Activated T-helper 1 cell treated with anti-CD3 and anti-CD28 coated beads, Interleukin-12 subunit alpha, Interleukin-12 subunit beta, Interleukin-2, Interleukin-4 antibody, amounts not matched to agents 30 ng/mL and 10 ng/mL and 1 ng/mL, durations not matched to agents 14 hours and 24 hours and 36 hours (primary cell): ENCODE results near the gene RFC4. TPM values are rescaled to one million over a fixed set of nuclear protein-coding genes. Genes with fewer than 3 reads are reported as not detected.

Experiments used
- DNase-seq: peaks from one replicate; pipeline ENCODE4 v3.0.0; 2021; ENCODE audit warnings: low spot score
- H3K27ac Mint-ChIP-seq: one replicate; pipeline ENCODE4 v1.8.0; 2021; ENCODE audit warnings: mild to moderate bottlenecking, mixed read lengths
- H3K27me3 Mint-ChIP-seq: one replicate; pipeline ENCODE4 v1.8.0; 2022; ENCODE audit warnings: mild to moderate bottlenecking, moderate library complexity, mixed read lengths; ENCODE audit not compliant: insufficient read depth
- H3K36me3 Mint-ChIP-seq: one replicate; pipeline ENCODE4 v1.8.0; 2021; ENCODE audit warnings: low read depth, mixed read lengths
- H3K4me1 Mint-ChIP-seq: one replicate; pipeline ENCODE4 v1.8.0; 2021; ENCODE audit warnings: low read depth, mixed read lengths
- H3K4me3 Mint-ChIP-seq: one replicate; pipeline ENCODE4 v1.8.0; 2021; ENCODE audit warnings: mild to moderate bottlenecking, moderate library complexity, mixed read lengths
- H3K9me3 Mint-ChIP-seq: one replicate; pipeline ENCODE4 v1.8.0; 2021; ENCODE audit warnings: mixed read lengths
- intact Hi-C: fragments of 100-400 bp; cut with micrococcal nuclease; formaldehyde crosslinking; loops from one replicate; pipeline ENCODE4 v1.15.1; 2024
- total RNA-seq: library from RNA; stranded (reverse); gene quantifications from 2 replicates; pipeline ENCODE4 v1.2.3, GENCODE V29; 2022

Gene RFC4
- total RNA-seq, 1 donor from 2014 or later, result 122 TPM

GRCh38 chr3:186750316-186750715 is 56.0 kb downstream of the RFC4 start:
- intact Hi-C loops, result no loop called here
- no peak for DNase-seq
- H3K27me3 Mint-ChIP-seq, result peaks cover 9% of the 10 kb centered on the region

GRCh38 chr3:186746008-186746407 is 60.3 kb downstream of the RFC4 start:
- intact Hi-C loops, result no loop called here
- H3K27me3 Mint-ChIP-seq, result peaks cover 12% of the 10 kb centered on the region

More at GRCh38 chr3:186750316-186750715, 56.0 kb downstream of the RFC4 start:
- no peaks in the 10 kb centered on the region for H3K36me3 Mint-ChIP-seq
- no peak overlapping the region for H3K27ac Mint-ChIP-seq
- H3K9me3 Mint-ChIP-seq, result no peaks in the 10 kb centered on the region
- H3K4me3 Mint-ChIP-seq, result no peak overlapping the region
- H3K4me1 Mint-ChIP-seq, result peaks cover 5% of the 10 kb centered on the region

GRCh38 chr3:186743666-186744065 is 62.6 kb downstream of the RFC4 start:
- no peak overlapping the region for H3K27ac Mint-ChIP-seq
- H3K4me1 Mint-ChIP-seq, result no peaks in the 10 kb centered on the region
- no peaks in the 10 kb centered on the region for H3K9me3 Mint-ChIP-seq
- DNase-seq, result no peak
- no peaks in the 10 kb centered on the region for H3K36me3 Mint-ChIP-seq
- no peak overlapping the region for H3K4me3 Mint-ChIP-seq
- intact Hi-C loops, result no loop called here
- peaks cover 12% of the 10 kb centered on the region for H3K27me3 Mint-ChIP-seq

More at GRCh38 chr3:186746008-186746407, 60.3 kb downstream of the RFC4 start:
- Mint-ChIP-seq H3K36me3 (no peaks in the 10 kb centered on the region), H3K4me3 (no peak overlapping the region), H3K4me1 (no peaks in the 10 kb centered on the region), H3K27ac (no peak overlapping the region), H3K9me3 (no peaks in the 10 kb centered on the region)
- DNase-seq, result no peak

- H3K27ac Mint-ChIP-seq, result no peak overlapping the region
- peaks cover 12% of the 10 kb centered on the region for H3K27me3 Mint-ChIP-seq
- no peaks in the 10 kb centered on the region for H3K4me1 Mint-ChIP-seq
- DNase-seq, result no peak
- H3K4me3 Mint-ChIP-seq, result no peak overlapping the region
- H3K9me3 Mint-ChIP-seq, result no peaks in the 10 kb centered on the region
- intact Hi-C loops, result no loop called here
- no peaks in the 10 kb centered on the region for H3K36me3 Mint-ChIP-seq
Measured at GRCh38 chr3:186742618-186743380, 63.5 kb downstream of the RFC4 start.

Other genes starting within 250 kb of the RFC4 start
- gene TBCCD1, start 239.1 kb downstream of the RFC4 start, total RNA-seq, result 17.7 and 19.2 TPM in 2 replicates
- gene DNAJB11, start 235.8 kb downstream of the RFC4 start, total RNA-seq, result 71.0 and 75.8 TPM in 2 replicates
- 0.16 TPM in 1 of 2 replicates, not detected in the other for gene AHSG, start 193.4 kb downstream of the RFC4 start, total RNA-seq
- not detected in 2 replicates for gene FETUB, start 166.1 kb downstream of the RFC4 start, total RNA-seq
- not detected in 2 replicates for gene HRG, start 140.5 kb downstream of the RFC4 start, total RNA-seq
- not detected in 2 replicates for gene KNG1, start 89.1 kb downstream of the RFC4 start, total RNA-seq
- 491 and 514 TPM in 2 replicates for gene EIF4A2, start 22.9 kb downstream of the RFC4 start, total RNA-seq
- gene ADIPOQ, start 36.2 kb upstream of the RFC4 start, total RNA-seq, result not detected in 2 replicates
- gene ST6GAL1, start 124.0 kb upstream of the RFC4 start, total RNA-seq, result 147 and 148 TPM in 2 replicates